MCF 10A (cell line): ENCODE measurements around the gene STIMATE. TPM values are rescaled to one million over a fixed set of nuclear protein-coding genes. Genes with fewer than 3 reads are reported as not detected.

Experiments used
- BruUV-seq: library from RNA; stranded (reverse); fragments of 400-500 nt; replicated peaks from 2 replicates; lab custom pipeline; 2021; lab: Mats Ljungman, UMichigan
- CTCF ChIA-PET: fragments of 300-600 bp; sonication (Branson Sonifier 250); formaldehyde crosslinking; extraction: SDS; loops from one replicate; lab custom pipeline; 2021; ENCODE audit warnings: antibody characterized with exemption, inconsistent platforms; lab: Yijun Ruan, JAX
- POLR2A ChIA-PET: fragments of 300-600, 350-650 bp; sonication (Branson Sonifier 250); formaldehyde crosslinking; extraction: SDS; loops from one replicate; lab custom pipeline; 2020; ENCODE audit warnings: antibody characterized with exemption, inconsistent platforms; lab: Yijun Ruan, JAX
- DNase-seq: peaks from one replicate; pipeline ENCODE4 v3.0.0-alpha.2; 2018; ENCODE audit not compliant: unreplicated experiment
- H3K27ac Mint-ChIP-seq: one replicate; pipeline ENCODE4 v1.8.0; 2022; ENCODE audit warnings: mild to moderate bottlenecking, low read depth, mixed read lengths; ENCODE audit not compliant: unreplicated experiment
- H3K27me3 Mint-ChIP-seq: one replicate; pipeline ENCODE4 v1.8.0; 2022; ENCODE audit warnings: mixed read lengths; ENCODE audit not compliant: insufficient read depth, unreplicated experiment
- H3K36me3 Mint-ChIP-seq: one replicate; pipeline ENCODE4 v1.8.0; 2022; ENCODE audit warnings: mild to moderate bottlenecking, moderate library complexity, mixed read lengths; ENCODE audit not compliant: insufficient read depth, unreplicated experiment
- H3K4me1 Mint-ChIP-seq: one replicate; pipeline ENCODE4 v1.8.0; 2022; ENCODE audit warnings: mixed read lengths; ENCODE audit not compliant: insufficient read depth, unreplicated experiment
- H3K4me3 Mint-ChIP-seq: one replicate; pipeline ENCODE4 v1.8.0; 2022; ENCODE audit warnings: mild to moderate bottlenecking, moderate library complexity, mixed read lengths; ENCODE audit not compliant: unreplicated experiment
- H3K9me3 Mint-ChIP-seq: one replicate; pipeline ENCODE4 v1.8.0; 2022; ENCODE audit warnings: mixed read lengths; ENCODE audit not compliant: unreplicated experiment
- intact Hi-C: fragments of 100-400 bp; cut with micrococcal nuclease; formaldehyde crosslinking; loops from 2 replicates; pipeline ENCODE4 v1.14.1; 2022
- total RNA-seq: library from RNA; stranded (reverse); gene quantifications from 2 replicates; pipeline ENCODE4 v1.2.3, GENCODE V29; 2022
- TF ChIP-seq, protein P1 (sequence below): fragments of 200-600 bp; IDR thresholded peaks from one replicate; pipeline ENCODE4 v1.8.0; 2022; ENCODE audit warnings: antibody characterized with exemption, mild to moderate bottlenecking; ENCODE audit not compliant: unreplicated experiment

Gene STIMATE
- total RNA-seq, 1 experiment from 2014 or later, result 12.0 TPM

DNA sequence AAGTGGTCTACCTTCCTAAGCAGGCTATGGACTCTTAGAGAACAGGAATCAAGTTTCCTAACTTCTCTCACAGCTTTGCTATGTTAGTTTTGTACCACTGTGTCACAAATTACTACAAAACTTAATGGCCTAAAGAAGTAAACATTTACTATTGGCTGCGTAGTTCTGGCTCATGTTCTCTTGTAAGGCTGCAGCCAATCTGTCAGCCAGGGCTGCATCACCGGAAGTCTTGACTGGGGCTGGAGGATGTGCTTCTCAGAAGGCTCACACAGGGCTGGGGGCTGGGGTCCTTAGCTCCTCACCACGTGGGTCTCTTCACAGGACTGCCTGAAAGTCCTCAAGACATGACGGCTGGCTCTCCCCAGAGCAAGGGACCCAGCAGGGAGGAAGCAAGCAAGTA lies 15.5 kb downstream of the STIMATE start:
- POLR2A ChIA-PET, result interaction anchor here (1.3 kb wide), 1 partner anchor 15 kb away, joined by 5 read pairs; the partner anchor contains the start of gene STIMATE
- Mint-ChIP-seq H3K36me3 (peaks cover 8% of the 10 kb centered on the region), H3K27ac (no peak overlapping the region), H3K9me3 (no peaks in the 10 kb centered on the region), H3K27me3 (no peaks in the 10 kb centered on the region), H3K4me3 (no peak overlapping the region), H3K4me1 (no peaks in the 10 kb centered on the region)
- no TSS peak for BruUV-seq
- CTCF ChIA-PET, result interaction anchor here (0.5 to 1.2 kb wide), 3 partner anchors 12 to 232 kb away, joined by 3 to 4 read pairs (median 4); no protein-coding TSS in a partner anchor
- DNase-seq, result no peak
- TF ChIP-seq, protein P1, sequence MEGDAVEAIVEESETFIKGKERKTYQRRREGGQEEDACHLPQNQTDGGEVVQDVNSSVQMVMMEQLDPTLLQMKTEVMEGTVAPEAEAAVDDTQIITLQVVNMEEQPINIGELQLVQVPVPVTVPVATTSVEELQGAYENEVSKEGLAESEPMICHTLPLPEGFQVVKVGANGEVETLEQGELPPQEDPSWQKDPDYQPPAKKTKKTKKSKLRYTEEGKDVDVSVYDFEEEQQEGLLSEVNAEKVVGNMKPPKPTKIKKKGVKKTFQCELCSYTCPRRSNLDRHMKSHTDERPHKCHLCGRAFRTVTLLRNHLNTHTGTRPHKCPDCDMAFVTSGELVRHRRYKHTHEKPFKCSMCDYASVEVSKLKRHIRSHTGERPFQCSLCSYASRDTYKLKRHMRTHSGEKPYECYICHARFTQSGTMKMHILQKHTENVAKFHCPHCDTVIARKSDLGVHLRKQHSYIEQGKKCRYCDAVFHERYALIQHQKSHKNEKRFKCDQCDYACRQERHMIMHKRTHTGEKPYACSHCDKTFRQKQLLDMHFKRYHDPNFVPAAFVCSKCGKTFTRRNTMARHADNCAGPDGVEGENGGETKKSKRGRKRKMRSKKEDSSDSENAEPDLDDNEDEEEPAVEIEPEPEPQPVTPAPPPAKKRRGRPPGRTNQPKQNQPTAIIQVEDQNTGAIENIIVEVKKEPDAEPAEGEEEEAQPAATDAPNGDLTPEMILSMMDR, result no peak
- intact Hi-C loops, result no loop called here

DNA sequence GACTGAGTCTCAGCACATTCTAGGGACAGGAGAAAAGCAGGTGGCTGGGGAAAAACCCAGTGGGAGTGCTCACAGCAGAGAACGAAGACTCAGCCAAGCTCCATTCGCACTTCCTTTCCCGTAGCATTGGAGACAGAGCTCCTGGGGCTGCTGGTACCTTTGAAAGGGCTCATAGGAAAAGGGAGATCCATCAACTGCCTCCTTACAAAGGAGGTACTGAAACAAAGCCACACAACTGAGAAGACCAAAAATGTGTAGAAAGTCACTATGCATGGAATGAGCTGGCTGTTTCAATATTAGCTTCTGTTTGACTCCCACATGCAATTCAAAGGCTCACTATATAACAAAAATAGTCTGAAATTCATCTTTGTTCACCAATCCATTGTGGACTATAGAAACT lies 16.9 kb downstream of the STIMATE start:
- BruUV-seq, result no TSS peak
- Mint-ChIP-seq H3K4me3 (no peak overlapping the region), H3K4me1 (no peaks in the 10 kb centered on the region), H3K27me3 (no peaks in the 10 kb centered on the region), H3K36me3 (peaks cover 8% of the 10 kb centered on the region), H3K27ac (no peak overlapping the region), H3K9me3 (no peaks in the 10 kb centered on the region)
- no peak for DNase-seq
- POLR2A ChIA-PET, result no interaction called here
- TF ChIP-seq, protein P1, result no peak
- intact Hi-C loops, result no loop called here
- CTCF ChIA-PET, result interaction anchor here (0.6 to 0.9 kb wide), 2 partner anchors 48 to 190 kb away, joined by 4 read pairs; no protein-coding TSS in a partner anchor

DNA sequence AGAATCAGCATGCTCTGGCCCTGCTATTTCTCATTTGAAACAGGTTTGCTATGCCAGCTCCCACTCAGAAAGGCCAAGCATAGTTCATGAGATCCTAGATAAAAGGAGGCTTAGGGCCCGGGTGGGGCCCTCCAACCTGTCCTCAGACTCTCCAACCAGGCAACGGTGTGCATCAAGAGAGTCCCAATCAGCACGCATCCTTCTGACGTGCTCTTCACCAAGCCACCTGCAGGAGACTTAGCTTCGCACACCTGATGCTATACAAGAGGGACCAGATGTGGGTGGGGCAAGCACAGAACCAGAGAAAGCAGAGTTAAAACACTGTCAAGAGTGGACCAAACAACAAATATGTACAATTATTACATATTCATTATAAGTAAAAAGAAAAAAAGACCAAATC lies 17.3 kb downstream of the STIMATE start:
- Mint-ChIP-seq H3K27ac (no peak overlapping the region), H3K9me3 (no peaks in the 10 kb centered on the region), H3K27me3 (no peaks in the 10 kb centered on the region), H3K36me3 (peaks cover 8% of the 10 kb centered on the region), H3K4me3 (no peak overlapping the region), H3K4me1 (no peaks in the 10 kb centered on the region)
- POLR2A ChIA-PET, result no interaction called here
- CTCF ChIA-PET, result interaction anchor here (0.6 kb wide), 1 partner anchor 190 kb away, joined by 4 read pairs; no protein-coding TSS in a partner anchor
- BruUV-seq, result no TSS peak
- intact Hi-C loops, result no loop called here
- no peak for DNase-seq
- TF ChIP-seq, protein P1, result no peak

DNA sequence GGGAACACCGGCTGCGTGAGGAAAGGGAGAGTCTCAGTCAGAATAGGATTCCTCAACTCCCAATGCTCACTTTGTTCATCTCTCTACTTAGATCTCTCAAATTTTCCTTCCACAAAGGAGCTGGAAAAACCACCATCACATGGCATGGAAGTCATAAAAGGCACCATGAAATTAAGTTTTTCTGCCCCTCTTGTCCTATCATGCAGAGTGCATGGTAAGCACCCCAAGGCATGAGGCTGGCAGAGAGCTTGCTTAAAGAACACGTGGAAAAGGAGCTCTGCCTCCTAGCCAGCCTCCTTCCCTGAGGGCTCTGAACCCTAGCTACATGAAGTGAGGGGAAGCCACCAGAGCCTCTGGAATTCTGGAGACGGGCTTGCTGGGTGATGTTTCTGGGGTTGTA lies 17.8 kb downstream of the STIMATE start:
- DNase-seq, result no peak
- no peaks in the 10 kb centered on the region for H3K27me3 Mint-ChIP-seq
- H3K9me3 Mint-ChIP-seq, result no peaks in the 10 kb centered on the region
- BruUV-seq, result no TSS peak
- H3K27ac Mint-ChIP-seq, result no peak overlapping the region
- TF ChIP-seq, protein P1, result no peak
- no peak overlapping the region for H3K4me3 Mint-ChIP-seq
- intact Hi-C loops, result no loop called here
- no peaks in the 10 kb centered on the region for H3K4me1 Mint-ChIP-seq
- CTCF ChIA-PET, result interaction anchor here (1.1 to 1.5 kb wide), 3 partner anchors 32 to 59 kb away, joined by 3 read pairs; no protein-coding TSS in a partner anchor
- POLR2A ChIA-PET, result no interaction called here
- H3K36me3 Mint-ChIP-seq, result peaks cover 8% of the 10 kb centered on the region
